ENCODE results near the gene GGT5.
"Not testable (repeated sequence)": the region's sequence is repeated elsewhere in the genome, so short reads cannot be mapped to it uniquely, and the experiment has no call there.

GGT5 gene

DNA sequence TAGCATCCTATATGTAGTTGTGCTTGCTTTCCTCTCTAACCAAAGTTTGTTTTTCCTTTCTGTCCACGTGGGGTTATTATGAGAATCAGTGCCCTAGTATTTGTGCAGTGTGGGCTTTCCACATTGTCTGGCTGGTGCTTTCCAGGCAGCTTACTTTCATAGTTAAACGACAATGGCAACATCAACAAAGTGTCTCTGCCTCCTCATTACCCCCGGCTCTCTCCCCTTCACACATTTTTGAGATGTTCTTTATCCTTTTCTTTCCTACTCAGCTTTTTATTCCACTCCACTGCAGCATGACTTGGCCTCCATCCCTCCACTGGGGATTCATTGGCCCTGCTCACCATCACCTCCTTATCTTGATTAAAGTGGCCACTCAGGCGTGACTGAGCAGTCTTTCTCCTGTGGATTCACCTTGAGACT lies 44.9 kb upstream of the GGT5 start:
- Histone ChIP-seq H3K27me3 (replicated peaks; ENCODE audit: insufficient read depth, low read length) (no peaks in the 10 kb centered on the region), H3K4me1 (ENCODE audit: low read length) (no peaks in the 10 kb centered on the region), H3K9me2 (replicated peaks; ENCODE audit: insufficient read depth, low read length) (no peaks in the 10 kb centered on the region), H3K79me2 (ENCODE audit: low read length) (peaks cover 71% of the 10 kb centered on the region), H3F3A (ENCODE audit: insufficient read depth, low read length) (no peaks in the 10 kb centered on the region), H3K4me2 (ENCODE audit: low read depth, low read length) (no peak overlapping the region), H3K9me3 (replicated peaks; ENCODE audit: insufficient read depth, low read length) (no peaks in the 10 kb centered on the region), H3K4me3 (ENCODE audit: low read length) (no peak overlapping the region), H2AFZ (ENCODE audit: low read length) (no peak overlapping the region), H4K20me1 (ENCODE audit: insufficient read depth, low read length) (peaks cover 10% of the 10 kb centered on the region), H3K27ac (ENCODE audit: low read length) (no peak overlapping the region), H3K36me3 (replicated peaks; ENCODE audit: insufficient read depth, low read length) (no peaks in the 10 kb centered on the region), H3K9ac (ENCODE audit: low read length) (no peak overlapping the region)
- TF ChIP-seq EZH2 (optimal IDR thresholded peaks at IDR 0.05; ENCODE audit: low read depth, low read length) = no peak
- DNase-seq = no peak

GRCh38 chr22:24289114-24289513 lies 44.2 kb upstream of the GGT5 start:
- Histone ChIP-seq H3K27me3 (replicated peaks; ENCODE audit: insufficient read depth, low read length) (no peaks in the 10 kb centered on the region), H3F3A (ENCODE audit: insufficient read depth, low read length) (no peaks in the 10 kb centered on the region), H4K20me1 (ENCODE audit: insufficient read depth, low read length) (peaks cover 10% of the 10 kb centered on the region), H3K9me2 (replicated peaks; ENCODE audit: insufficient read depth, low read length) (no peaks in the 10 kb centered on the region), H3K4me1 (ENCODE audit: low read length) (no peaks in the 10 kb centered on the region), H3K27ac (ENCODE audit: low read length) (no peak overlapping the region), H3K9ac (ENCODE audit: low read length) (no peak overlapping the region), H3K79me2 (ENCODE audit: low read length) (peaks cover 72% of the 10 kb centered on the region), H3K36me3 (replicated peaks; ENCODE audit: insufficient read depth, low read length) (no peaks in the 10 kb centered on the region), H3K9me3 (replicated peaks; ENCODE audit: insufficient read depth, low read length) (no peaks in the 10 kb centered on the region), H2AFZ (ENCODE audit: low read length) (no peak overlapping the region), H3K4me3 (ENCODE audit: low read length) (no peak overlapping the region), H3K4me2 (ENCODE audit: low read depth, low read length) (no peak overlapping the region)
- DNase-seq = no peak
- TF ChIP-seq EZH2phosphoT487 (IDR thresholded peaks at IDR 0.05; ENCODE audit: low read length) (no peak), EZH2 (optimal IDR thresholded peaks at IDR 0.05; ENCODE audit: low read depth, low read length) (no peak)
- TF ChIP-seq, protein P1, sequence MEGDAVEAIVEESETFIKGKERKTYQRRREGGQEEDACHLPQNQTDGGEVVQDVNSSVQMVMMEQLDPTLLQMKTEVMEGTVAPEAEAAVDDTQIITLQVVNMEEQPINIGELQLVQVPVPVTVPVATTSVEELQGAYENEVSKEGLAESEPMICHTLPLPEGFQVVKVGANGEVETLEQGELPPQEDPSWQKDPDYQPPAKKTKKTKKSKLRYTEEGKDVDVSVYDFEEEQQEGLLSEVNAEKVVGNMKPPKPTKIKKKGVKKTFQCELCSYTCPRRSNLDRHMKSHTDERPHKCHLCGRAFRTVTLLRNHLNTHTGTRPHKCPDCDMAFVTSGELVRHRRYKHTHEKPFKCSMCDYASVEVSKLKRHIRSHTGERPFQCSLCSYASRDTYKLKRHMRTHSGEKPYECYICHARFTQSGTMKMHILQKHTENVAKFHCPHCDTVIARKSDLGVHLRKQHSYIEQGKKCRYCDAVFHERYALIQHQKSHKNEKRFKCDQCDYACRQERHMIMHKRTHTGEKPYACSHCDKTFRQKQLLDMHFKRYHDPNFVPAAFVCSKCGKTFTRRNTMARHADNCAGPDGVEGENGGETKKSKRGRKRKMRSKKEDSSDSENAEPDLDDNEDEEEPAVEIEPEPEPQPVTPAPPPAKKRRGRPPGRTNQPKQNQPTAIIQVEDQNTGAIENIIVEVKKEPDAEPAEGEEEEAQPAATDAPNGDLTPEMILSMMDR (IDR thresholded peaks at IDR 0.05; ENCODE audit: low read length) = no peak

- H2AFZ ChIP-seq (ENCODE audit: low read length); H3K36me3 ChIP-seq (replicated peaks; ENCODE audit: insufficient read depth, low read length); H3F3A ChIP-seq (ENCODE audit: insufficient read depth, low read length); DNase-seq; H3K4me3 ChIP-seq (ENCODE audit: low read length); H3K9me3 ChIP-seq (replicated peaks; ENCODE audit: insufficient read depth, low read length); H3K4me2 ChIP-seq (ENCODE audit: low read depth, low read length); H3K27me3 ChIP-seq (replicated peaks; ENCODE audit: insufficient read depth, low read length); H3K27ac ChIP-seq (ENCODE audit: low read length); H3K9me2 ChIP-seq (replicated peaks; ENCODE audit: insufficient read depth, low read length); H3K4me1 ChIP-seq (ENCODE audit: low read length); H3K9ac ChIP-seq (ENCODE audit: low read length): not testable (repeated sequence)
- Histone ChIP-seq H3K79me2 (ENCODE audit: low read length) (peaks cover 80% of the 10 kb centered on the region), H4K20me1 (ENCODE audit: insufficient read depth, low read length) (peaks cover 10% of the 10 kb centered on the region)
These were observed 42.9 kb upstream of the GGT5 start for GRCh38 chr22:24287801-24288200.

- H3K79me2 ChIP-seq (ENCODE audit: low read length) = peaks cover 82% of the 10 kb centered on the region
- not testable (repeated sequence) for H3K27me3 ChIP-seq (replicated peaks; ENCODE audit: insufficient read depth, low read length); H3K4me3 ChIP-seq (ENCODE audit: low read length); H3K9me3 ChIP-seq (replicated peaks; ENCODE audit: insufficient read depth, low read length); H3K27ac ChIP-seq (ENCODE audit: low read length); H3K4me2 ChIP-seq (ENCODE audit: low read depth, low read length); H3K9me2 ChIP-seq (replicated peaks; ENCODE audit: insufficient read depth, low read length); DNase-seq; H2AFZ ChIP-seq (ENCODE audit: low read length); H3F3A ChIP-seq (ENCODE audit: insufficient read depth, low read length); H3K9ac ChIP-seq (ENCODE audit: low read length); H3K36me3 ChIP-seq (replicated peaks; ENCODE audit: insufficient read depth, low read length); H3K4me1 ChIP-seq (ENCODE audit: low read length)
- H4K20me1 ChIP-seq (ENCODE audit: insufficient read depth, low read length) = peaks cover 10% of the 10 kb centered on the region
These were observed 42.3 kb upstream of the GGT5 start for GRCh38 chr22:24287212-24287611.

DNA sequence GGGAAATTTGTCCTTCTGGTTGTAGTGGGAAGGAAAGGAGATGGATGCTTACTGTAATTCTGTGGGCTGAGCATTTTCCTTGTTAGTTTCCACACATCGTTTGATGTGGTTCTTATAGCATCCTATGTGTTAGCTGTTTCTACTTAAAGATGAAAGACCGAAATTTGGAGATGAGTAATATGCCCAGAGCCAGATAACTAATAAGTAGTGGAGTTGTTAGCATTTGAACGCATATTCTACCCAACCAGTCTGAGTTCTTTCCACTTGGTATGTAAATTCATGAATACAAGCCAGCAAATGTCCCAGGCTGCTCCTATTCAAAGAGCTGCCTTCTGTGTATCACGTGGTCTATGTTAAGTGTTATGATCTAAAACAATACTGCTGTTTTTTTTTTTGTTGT lies 40.4 kb upstream of the GGT5 start:
- H3K9me3 ChIP-seq (replicated peaks; ENCODE audit: insufficient read depth, low read length) = no peaks in the 10 kb centered on the region
- no peak overlapping the region for H2AFZ ChIP-seq (ENCODE audit: low read length)
- TF ChIP-seq, protein P1 (IDR thresholded peaks at IDR 0.05; ENCODE audit: low read length) = no peak
- no peak for TF ChIP-seq EZH2 (optimal IDR thresholded peaks at IDR 0.05; ENCODE audit: low read depth, low read length)
- no peak for TF ChIP-seq EZH2phosphoT487 (IDR thresholded peaks at IDR 0.05; ENCODE audit: low read length)
- no peak overlapping the region for H3K4me3 ChIP-seq (ENCODE audit: low read length)
- DNase-seq = no peak
- H4K20me1 ChIP-seq (ENCODE audit: insufficient read depth, low read length) = peaks cover 10% of the 10 kb centered on the region
- H3F3A ChIP-seq (ENCODE audit: insufficient read depth, low read length) = no peaks in the 10 kb centered on the region
- H3K36me3 ChIP-seq (replicated peaks; ENCODE audit: insufficient read depth, low read length) = no peaks in the 10 kb centered on the region
- no peaks in the 10 kb centered on the region for H3K9me2 ChIP-seq (replicated peaks; ENCODE audit: insufficient read depth, low read length)
- H3K9ac ChIP-seq (ENCODE audit: low read length) = no peak overlapping the region
- H3K4me2 ChIP-seq (ENCODE audit: low read depth, low read length) = no peak overlapping the region
- no peaks in the 10 kb centered on the region for H3K27me3 ChIP-seq (replicated peaks; ENCODE audit: insufficient read depth, low read length)
- H3K79me2 ChIP-seq (ENCODE audit: low read length) = peaks cover 79% of the 10 kb centered on the region
- no peak overlapping the region for H3K27ac ChIP-seq (ENCODE audit: low read length)
- no peaks in the 10 kb centered on the region for H3K4me1 ChIP-seq (ENCODE audit: low read length)

Measured in MM.1S (cell line).